Forelimb muscle (tissue), 1 donor: ENCODE measurements around the gene HOXC11. TPM values are rescaled to one million over a fixed set of nuclear protein-coding genes. Genes with fewer than 3 reads are reported as not detected.

Source experiments
- DNase-seq: peaks from one replicate; pipeline ENCODE4 v3.0.0-alpha.2; 2013; ENCODE audit warnings: low read depth
- polyA plus RNA-seq: library from polyadenylated mRNA; unstranded; fragments of 120-200 nt; gene quantifications from one replicate; pipeline ENCODE4 v1.2.1, GENCODE V29; 2013; ENCODE audit not compliant: insufficient read length

The HOXC11 gene
- not detected for polyA plus RNA-seq

- DNase-seq = no peak
Measured at GRCh38 chr12:53972722-53973235, at the start of gene HOXC11. TSS of gene HOXC11 (plus strand) at chr12:53973126. CDS start at chr12:53973242, 116 bp downstream.

GRCh38 chr12:53924521-53925405, 48.2 kb upstream of the HOXC11 start:
- DNase-seq = no peak

GRCh38 chr12:53927220-53928029, 45.5 kb upstream of the HOXC11 start:
- no peak for DNase-seq

GRCh38 chr12:53928054-53928835, 44.7 kb upstream of the HOXC11 start:
- no peak for DNase-seq

- DNase-seq = no peak
Measured at GRCh38 chr12:53929527-53929926, 43.4 kb upstream of the HOXC11 start.

GRCh38 chr12:53930591-53931255, 42.2 kb upstream of the HOXC11 start:
- DNase-seq = no peak

GRCh38 chr12:53931844-53932581, 40.9 kb upstream of the HOXC11 start:
- no peak for DNase-seq

- DNase-seq = no peak
Measured at GRCh38 chr12:53932915-53933314, 40.0 kb upstream of the HOXC11 start.

- DNase-seq = no peak
Measured at GRCh38 chr12:53935383-53936341, 37.3 kb upstream of the HOXC11 start.

GRCh38 chr12:53937099-53937498, 35.8 kb upstream of the HOXC11 start:
- DNase-seq = no peak

- DNase-seq = no peak
Measured at GRCh38 chr12:53937596-53938325, 35.2 kb upstream of the HOXC11 start.

- DNase-seq = no peak
Measured at GRCh38 chr12:53938326-53939140, 34.4 kb upstream of the HOXC11 start, which contains the start of gene HOXC13. TSS of gene HOXC13 (plus strand) at chr12:53938831. CDS start at chr12:53938907, 76 bp downstream.

GRCh38 chr12:53939141-53940108, 33.5 kb upstream of the HOXC11 start:
- DNase-seq = no peak

GRCh38 chr12:53940443-53941014, 32.4 kb upstream of the HOXC11 start:
- no peak for DNase-seq

- no peak for DNase-seq
Measured at GRCh38 chr12:53941187-53941586, 31.7 kb upstream of the HOXC11 start.

- DNase-seq = no peak
Measured at GRCh38 chr12:53941750-53942149, 31.2 kb upstream of the HOXC11 start.
